GM12892 (cell line): ENCODE measurements around the gene ZER1.

ENCODE experiments used
- POLR2A ChIP-seq: IDR thresholded peaks from 2 replicates; pipeline ENCODE4 v1.6.1; 2011; ENCODE audit warnings: low read depth, low read length, control low read depth
- POLR2AphosphoS5 ChIP-seq: IDR thresholded peaks from 2 replicates; pipeline ENCODE4 v1.6.1; 2011; ENCODE audit warnings: low read depth, low read length, control low read depth
- TAF1 ChIP-seq: IDR thresholded peaks from 2 replicates; pipeline ENCODE4 v1.6.1; 2011; ENCODE audit warnings: low read depth, mild to moderate bottlenecking, control low read depth, low read length, borderline replicate concordance

- TF ChIP-seq POLR2AphosphoS5 = no peak
- TF ChIP-seq TAF1 = no peak
- TF ChIP-seq POLR2A = no peak
Observed at GRCh38 chr9:128694344-128694743, 77.4 kb downstream of the ZER1 start.
